Liver (tissue), 9 donors: ENCODE results near the gene PHF21B. TPM values are rescaled to one million over a fixed set of nuclear protein-coding genes. Genes with fewer than 3 reads are reported as not detected.

Experiments
- DNase-seq: peaks from one replicate; pipeline ENCODE4 v3.0.0-alpha.2; 2017; ENCODE audit warnings: low spot score
- H3K27ac ChIP-seq, 2 donors: one replicate each; pipeline ENCODE4 v1.7.0; 2013; ENCODE audit warnings: inconsistent platforms in 2 of 2, low read length in 2 of 2, control low read depth in 1 of 2, low read depth in 1 of 2, mild to moderate bottlenecking in 1 of 2
- H3K27me3 ChIP-seq, 4 donors: one replicate each; pipeline versions ENCODE4 v1.6.1 to v1.7.0; 2013; ENCODE audit warnings: low read length in 3 of 4, inconsistent platforms in 1 of 4, mild to moderate bottlenecking in 1 of 4, moderate library complexity in 1 of 4; ENCODE audit not compliant: control insufficient read depth in 4 of 4, insufficient read depth in 4 of 4
- H3K36me3 ChIP-seq, 4 donors: one replicate each; pipeline versions ENCODE4 v1.6.1 to v1.7.0; 2013; ENCODE audit warnings: low read length in 3 of 4, mild to moderate bottlenecking in 3 of 4, low read depth in 1 of 4, moderate library complexity in 1 of 4; ENCODE audit not compliant: control insufficient read depth in 4 of 4, insufficient read depth in 3 of 4
- H3K4me1 ChIP-seq, 4 donors: one replicate each; pipeline versions ENCODE4 v1.6.1 to v1.7.0; 2013; ENCODE audit warnings: low read length in 3 of 4, mild to moderate bottlenecking in 3 of 4, moderate library complexity in 1 of 4; ENCODE audit not compliant: control insufficient read depth in 4 of 4, insufficient read depth in 4 of 4
- H3K4me3 ChIP-seq, 3 donors: one replicate each; pipeline versions ENCODE4 v1.6.1 to v1.7.0; 2013; ENCODE audit warnings: low read length in 3 of 3, control low read depth in 1 of 3, low read depth in 1 of 3, mild to moderate bottlenecking in 1 of 3
- H3K9ac ChIP-seq, 2 donors: one replicate each; pipeline ENCODE4 v1.7.0; 2013; ENCODE audit warnings: low read length in 2 of 2, mild to moderate bottlenecking in 2 of 2, moderate library complexity in 2 of 2, control low read depth in 1 of 2, low read depth in 1 of 2
- H3K9me3 ChIP-seq, 4 donors: one replicate each; pipeline versions ENCODE4 v1.6.1 to v1.7.0; 2013; ENCODE audit warnings: low read length in 3 of 4; ENCODE audit not compliant: control insufficient read depth in 4 of 4
- ATF3 ChIP-seq: IDR thresholded peaks from 2 replicates; pipeline ENCODE4 v1.6.1; 2016; ENCODE audit warnings: antibody characterized with exemption
- CTCF ChIP-seq: fragments of 150-350 bp; IDR thresholded peaks from 2 replicates; pipeline ENCODE4 v1.5.1; 2017; ENCODE audit warnings: improper control_type of control experiment, low read depth, low read length; ENCODE audit not compliant: missing input control
- EGR1 ChIP-seq, 2 donors: IDR thresholded peaks; 2 replicates each; pipeline ENCODE4 v1.6.1; 2016 to 2018; ENCODE audit warnings: antibody characterized with exemption in 2 of 2, low read depth in 2 of 2
- FOXA1 ChIP-seq: IDR thresholded peaks from 2 replicates; pipeline ENCODE4 v1.6.1; 2016; ENCODE audit warnings: antibody characterized with exemption
- FOXA2 ChIP-seq: IDR thresholded peaks from 2 replicates; pipeline ENCODE4 v1.6.1; 2016; ENCODE audit warnings: antibody characterized with exemption
- GABPA ChIP-seq, 2 donors: IDR thresholded peaks in 1 of 2; conservative IDR thresholded peaks in 1 of 2; 2 replicates each; pipeline ENCODE4 v1.6.1; 2016; ENCODE audit warnings: antibody characterized with exemption in 2 of 2, mild to moderate bottlenecking in 1 of 2, moderate library complexity in 1 of 2
- HNF4A ChIP-seq, 2 donors: conservative IDR thresholded peaks; 2 replicates each; pipeline ENCODE4 v1.6.1; 2016; ENCODE audit warnings: antibody characterized with exemption in 2 of 2, mild to moderate bottlenecking in 2 of 2
- HNF4G ChIP-seq: IDR thresholded peaks from 2 replicates; pipeline ENCODE4 v1.6.1; 2016; ENCODE audit warnings: antibody characterized with exemption
- JUND ChIP-seq, 2 donors: IDR thresholded peaks; 2 replicates each; pipeline ENCODE4 v1.6.1; 2016; ENCODE audit warnings: antibody characterized with exemption in 2 of 2
- MAX ChIP-seq: IDR thresholded peaks from 2 replicates; pipeline ENCODE4 v1.6.1; 2016; ENCODE audit warnings: antibody characterized with exemption
- NR2F2 ChIP-seq: IDR thresholded peaks from 2 replicates; pipeline ENCODE4 v1.6.1; 2016; ENCODE audit warnings: antibody characterized with exemption
- RAD21 ChIP-seq, 2 donors: IDR thresholded peaks; 2 replicates each; pipeline ENCODE4 v1.6.1; 2016; ENCODE audit warnings: antibody characterized with exemption in 2 of 2, mild to moderate bottlenecking in 2 of 2
- RXRA ChIP-seq, 2 donors: IDR thresholded peaks; 2 replicates each; pipeline ENCODE4 v1.6.1; 2017 to 2018; ENCODE audit warnings: antibody characterized with exemption in 2 of 2, mild to moderate bottlenecking in 1 of 2
- SP1 ChIP-seq: IDR thresholded peaks from 2 replicates; pipeline ENCODE4 v1.6.1; 2018; ENCODE audit warnings: antibody characterized with exemption, mild to moderate bottlenecking
- TAF1 ChIP-seq: conservative IDR thresholded peaks from 2 replicates; pipeline ENCODE4 v1.6.1; 2016; ENCODE audit warnings: antibody characterized with exemption, mild to moderate bottlenecking
- YY1 ChIP-seq: IDR thresholded peaks from 2 replicates; pipeline ENCODE4 v1.6.1; 2016; ENCODE audit warnings: antibody characterized with exemption, mild to moderate bottlenecking
- ZBTB33 ChIP-seq: IDR thresholded peaks from 2 replicates; pipeline ENCODE4 v1.6.1; 2016; ENCODE audit warnings: antibody characterized with exemption
- WGBS: extraction: QIAGEN DNeasy Blood & Tissue Kit; methylation state at CpG from one replicate; pipeline ENCODE4 v1.1.7; 2013; 5-methylcytosine and 5-hydroxymethylcytosine counted together
- polyA plus RNA-seq, 2 donors: library from polyadenylated mRNA; stranded (reverse) in 1 of 2; unstranded in 1 of 2; fragments of 200-250 nt in 1 of 2; fragments of >200 nt in 1 of 2; fragmentation: Nextera tagmentation in 1 of 2; extraction: Ambion mirVana in 1 of 2; gene quantifications; one replicate each; pipeline versions ENCODE4 v1.2.1 to v1.2.3, GENCODE V29; 2013 to 2015
- total RNA-seq, 2 donors: library from RNA; depleted of rRNA; stranded (reverse); fragments of >200 nt; gene quantifications; one replicate each; pipeline ENCODE4 v1.2.3, GENCODE V29; 2014
- donor health status: healthy.
- donor health status: healthy.
- donor health status: healthy.
- donor health status: healthy.
- donor health status: healthy.

PHF21B gene
- total and polyA plus RNA-seq, 4 donors, result not detected

GRCh38 chr22:44870021-44870420, 139.8 kb downstream of the PHF21B start:
- no peak overlapping the region for H3K9ac ChIP-seq
- H3K4me3 ChIP-seq, result no peak overlapping the region
- 68% methylated on average over 5 of the region's 5 CpGs for WGBS
- H3K36me3 ChIP-seq, result no peaks in the 10 kb centered on the region
- no peaks in the 10 kb centered on the region for H3K4me1 ChIP-seq
- H3K27ac ChIP-seq, result no peak overlapping the region
- H3K9me3 ChIP-seq, result peaks cover 0 to 8% (median 2%) of the 10 kb centered on the region in 4 donors
- H3K27me3 ChIP-seq, result peaks cover 0 to 2% (median 0%) of the 10 kb centered on the region in 4 donors
- TF ChIP-seq ATF3 (no peak), RXRA (IDR thresholded peaks at IDR 0.05) (no peak), JUND (IDR thresholded peaks at IDR 0.05) (no peak), TAF1 (no peak), GABPA (IDR thresholded peaks at IDR 0.05 in 1 of 2, conservative IDR thresholded peaks at IDR 0.05 in 1 of 2) (no peak), FOXA2 (no peak), EGR1 (IDR thresholded peaks at IDR 0.05; ENCODE audit: low read depth in 2 of 2) (no peak), HNF4G (no peak), CTCF (no peak), YY1 (no peak), SP1 (no peak), RAD21 (IDR thresholded peaks at IDR 0.05) (no peak), NR2F2 (no peak), FOXA1 (no peak)
- no peak for DNase-seq

GRCh38 chr22:44869196-44869595, 140.6 kb downstream of the PHF21B start:
- TF ChIP-seq RAD21 (IDR thresholded peaks at IDR 0.05) (no peak), MAX (no peak), TAF1 (no peak), HNF4A (conservative IDR thresholded peaks at IDR 0.05) (no peak)
- no peak for DNase-seq
- H3K9ac ChIP-seq, result no peak overlapping the region
- H3K36me3 ChIP-seq, result no peaks in the 10 kb centered on the region
- no peak overlapping the region for H3K4me3 ChIP-seq
- peaks cover 0 to 2% (median 0%) of the 10 kb centered on the region in 4 donors for H3K27me3 ChIP-seq
- WGBS, result 86% methylated on average over 7 of the region's 7 CpGs
- H3K9me3 ChIP-seq, result peaks cover 0 to 8% (median 2%) of the 10 kb centered on the region in 4 donors
- H3K27ac ChIP-seq, result no peak overlapping the region
- no peaks in the 10 kb centered on the region for H3K4me1 ChIP-seq

GRCh38 chr22:44865193-44866057, 144.4 kb downstream of the PHF21B start:
- Histone ChIP-seq H3K9ac (no peak overlapping the region), H3K4me3 (no peak overlapping the region), H3K27me3 (no peaks in the 10 kb centered on the region), H3K9me3 (no peaks in the 10 kb centered on the region), H3K27ac (no peak overlapping the region), H3K36me3 (no peaks in the 10 kb centered on the region), H3K4me1 (no peaks in the 10 kb centered on the region)
- DNase-seq, result no peak
- TF ChIP-seq RXRA (IDR thresholded peaks at IDR 0.05) (no peak), NR2F2 (no peak), HNF4A (conservative IDR thresholded peaks at IDR 0.05) (no peak), SP1 (no peak), RAD21 (IDR thresholded peaks at IDR 0.05) (no peak), TAF1 (no peak), CTCF (no peak), JUND (IDR thresholded peaks at IDR 0.05) (no peak), HNF4G (no peak), FOXA2 (no peak), EGR1 (IDR thresholded peaks at IDR 0.05; ENCODE audit: low read depth in 2 of 2) (no peak), YY1 (no peak), GABPA (IDR thresholded peaks at IDR 0.05 in 1 of 2, conservative IDR thresholded peaks at IDR 0.05 in 1 of 2) (no peak), ATF3 (no peak), FOXA1 (no peak), ZBTB33 (no peak), MAX (no peak)
- WGBS, result 87% methylated on average over 31 of the region's 31 CpGs
